Prostate gland (tissue), 2 donors: Measurements from ENCODE around the gene BTBD9. TPM values are rescaled to one million over a fixed set of nuclear protein-coding genes. Genes with fewer than 3 reads are reported as not detected.

Source experiments
- DNase-seq: peaks from one replicate; pipeline ENCODE4 v3.0.0-alpha.2; 2019; ENCODE audit warnings: low spot score
- H3K27ac ChIP-seq, 2 donors: fragments of 200-600 bp; sonication (generic); 2 replicates each; pipeline ENCODE4 v1.5.1; 2017 to 2019
- H3K27me3 ChIP-seq: fragments of 200-600 bp; sonication (generic); replicated peaks from 2 replicates; pipeline ENCODE4 v1.5.1; 2019; ENCODE audit not compliant: insufficient read depth
- H3K36me3 ChIP-seq, 2 donors: fragments of 200-600 bp; sonication (generic); 1 replicate in 1 of 2; 2 replicates in 1 of 2; pipeline versions ENCODE4 v1.5.1 to v1.8.1; 2017 to 2019
- H3K4me1 ChIP-seq: fragments of 200-600 bp; sonication (generic); replicated peaks from 2 replicates; pipeline ENCODE4 v1.5.1; 2019
- H3K4me3 ChIP-seq, 2 donors: fragments of 200-600 bp; sonication (generic); 2 replicates each; pipeline ENCODE4 v1.5.1; 2017 to 2019
- H3K9me3 ChIP-seq: fragments of 200-600 bp; sonication (generic); 2 replicates; pipeline ENCODE4 v1.5.1; 2017
- POLR2A ChIP-seq: fragments of 450-650 bp; IDR thresholded peaks from one replicate; pipeline ENCODE4 v1.6.1; 2016; ENCODE audit warnings: antibody characterized with exemption, mild to moderate bottlenecking
- POLR2AphosphoS5 ChIP-seq: sonication (generic); formaldehyde crosslinking; IDR thresholded peaks from one replicate; pipeline ENCODE4 v1.6.1; 2017; ENCODE audit warnings: antibody characterized with exemption
- WGBS: methylation state at CpG from one replicate; pipeline ENCODE4 v1.1.5; 2018; 5-methylcytosine and 5-hydroxymethylcytosine counted together
- intact Hi-C: fragments of 100-400 bp; cut with DNase I; formaldehyde crosslinking; loops from one replicate; pipeline ENCODE4 v1.14.2; 2022
- total RNA-seq, 2 donors: library from RNA; depleted of rRNA; stranded (reverse); fragments of >200 nt; gene quantifications; one replicate each; pipeline ENCODE4 v1.1.0, GENCODE V29; 2016
- TF ChIP-seq, protein P1 (sequence below), 4 experiments: fragments of 200-600 bp in 2 of 4; fragments of 450-650 bp in 2 of 4; sonication (generic) in 2 of 4; IDR thresholded peaks; 1 replicate in 3 of 4; 2 replicates in 1 of 4; pipeline ENCODE4 v1.5.1; 2016 to 2019; ENCODE audit warnings: antibody characterized with exemption in 4 of 4, mild to moderate bottlenecking in 2 of 4, moderate library complexity in 2 of 4

Gene BTBD9
- total RNA-seq, 2 donors from 2014 or later, result 11.2 to 17.4 TPM

DNA sequence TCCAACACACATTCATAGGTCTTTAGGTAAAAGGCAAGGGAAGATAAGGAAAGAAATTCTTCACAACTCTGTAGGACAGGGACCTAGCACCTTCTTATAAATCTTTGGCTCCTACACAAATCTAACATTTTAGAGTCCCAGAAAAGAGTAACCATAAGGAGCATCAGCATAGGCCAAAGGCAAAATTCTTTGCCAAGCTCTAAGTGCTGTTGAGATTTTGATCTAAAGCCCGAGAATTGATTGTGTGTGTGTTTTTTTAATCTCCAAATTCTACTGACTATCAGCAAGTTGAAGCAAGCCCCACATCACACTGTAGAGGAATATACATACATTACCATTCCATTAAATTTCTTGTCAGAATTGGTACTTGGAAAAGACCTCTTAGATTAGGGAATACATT lies 233.6 kb downstream of the BTBD9 start:
- intact Hi-C loops, result no loop called here
- 49% methylated on average over 1 of the region's 1 CpG for WGBS
- no peak for TF ChIP-seq POLR2AphosphoS5
- TF ChIP-seq, protein P1, sequence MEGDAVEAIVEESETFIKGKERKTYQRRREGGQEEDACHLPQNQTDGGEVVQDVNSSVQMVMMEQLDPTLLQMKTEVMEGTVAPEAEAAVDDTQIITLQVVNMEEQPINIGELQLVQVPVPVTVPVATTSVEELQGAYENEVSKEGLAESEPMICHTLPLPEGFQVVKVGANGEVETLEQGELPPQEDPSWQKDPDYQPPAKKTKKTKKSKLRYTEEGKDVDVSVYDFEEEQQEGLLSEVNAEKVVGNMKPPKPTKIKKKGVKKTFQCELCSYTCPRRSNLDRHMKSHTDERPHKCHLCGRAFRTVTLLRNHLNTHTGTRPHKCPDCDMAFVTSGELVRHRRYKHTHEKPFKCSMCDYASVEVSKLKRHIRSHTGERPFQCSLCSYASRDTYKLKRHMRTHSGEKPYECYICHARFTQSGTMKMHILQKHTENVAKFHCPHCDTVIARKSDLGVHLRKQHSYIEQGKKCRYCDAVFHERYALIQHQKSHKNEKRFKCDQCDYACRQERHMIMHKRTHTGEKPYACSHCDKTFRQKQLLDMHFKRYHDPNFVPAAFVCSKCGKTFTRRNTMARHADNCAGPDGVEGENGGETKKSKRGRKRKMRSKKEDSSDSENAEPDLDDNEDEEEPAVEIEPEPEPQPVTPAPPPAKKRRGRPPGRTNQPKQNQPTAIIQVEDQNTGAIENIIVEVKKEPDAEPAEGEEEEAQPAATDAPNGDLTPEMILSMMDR (IDR thresholded peaks at IDR 0.05), result no peak
- no peak for TF ChIP-seq POLR2A
- Histone ChIP-seq H3K27ac (no peak overlapping the region), H3K4me1 (no peaks in the 10 kb centered on the region), H3K36me3 (no peaks in the 10 kb centered on the region), H3K27me3 (no peaks in the 10 kb centered on the region), H3K9me3 (no peaks in the 10 kb centered on the region), H3K4me3 (no peak overlapping the region)
- DNase-seq, result no peak

DNA sequence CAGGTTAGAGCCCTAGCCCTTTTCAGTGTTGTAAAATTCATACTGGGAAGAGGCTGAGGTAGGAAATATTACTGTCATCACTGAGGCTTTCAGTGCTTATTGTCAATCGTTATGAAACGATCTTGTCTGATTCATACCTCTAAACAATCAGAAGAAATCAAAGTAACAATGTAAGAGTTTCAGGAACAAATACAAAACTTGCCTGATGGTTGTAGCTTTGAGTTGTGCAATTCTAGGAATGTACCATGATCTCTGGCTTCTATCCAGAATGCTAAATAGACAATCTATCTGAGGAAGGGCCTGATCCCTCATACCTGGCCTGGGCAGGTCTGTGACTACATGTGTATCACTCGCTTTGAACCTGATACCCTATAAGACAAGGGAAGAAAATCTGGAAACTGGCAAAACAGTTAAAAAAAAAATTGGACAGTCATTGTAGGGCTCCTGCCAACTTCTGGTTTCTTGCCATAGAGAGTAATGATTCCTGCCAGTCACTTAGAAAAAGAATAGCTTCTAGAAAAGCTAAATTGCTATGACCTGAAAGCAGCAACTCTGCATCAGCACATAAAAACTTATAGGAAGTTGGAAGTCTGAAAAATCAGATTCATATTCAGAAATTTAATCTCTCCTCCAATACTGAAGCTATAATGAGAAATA lies 234.7 kb downstream of the BTBD9 start:
- no peaks in the 10 kb centered on the region for H3K27me3 ChIP-seq
- no peaks in the 10 kb centered on the region for H3K4me1 ChIP-seq
- H3K36me3 ChIP-seq, result no peaks in the 10 kb centered on the region
- intact Hi-C loops, result no loop called here
- WGBS, result 32% methylated on average over 3 of the region's 3 CpGs
- TF ChIP-seq POLR2A (no peak), POLR2AphosphoS5 (peak; percentile 41)
- TF ChIP-seq, protein P1 (IDR thresholded peaks at IDR 0.05), result no peak
- no peak overlapping the region for H3K4me3 ChIP-seq
- H3K27ac ChIP-seq, result no peak overlapping the region
- no peaks in the 10 kb centered on the region for H3K9me3 ChIP-seq
- DNase-seq, result peak; percentile 16

DNA sequence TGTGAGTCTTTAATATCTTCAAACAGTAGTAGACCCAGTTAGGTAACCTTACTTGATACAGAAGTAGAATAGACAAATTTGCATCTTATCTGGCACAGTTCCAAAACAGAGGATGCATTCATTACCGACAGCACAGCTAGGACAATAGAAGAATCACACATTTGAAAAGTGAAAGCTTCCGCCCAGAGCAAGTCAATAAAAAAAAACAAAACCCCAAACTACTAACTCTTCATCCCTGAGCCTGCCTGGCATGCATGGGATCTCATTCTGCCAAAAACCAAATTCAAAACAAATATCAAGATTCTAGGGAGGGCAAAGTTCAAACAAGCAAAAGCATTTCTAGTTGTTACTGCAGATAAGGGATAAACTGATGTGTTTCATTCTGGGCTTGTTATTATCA lies 235.4 kb downstream of the BTBD9 start:
- Histone ChIP-seq H3K27ac (no peak overlapping the region), H3K36me3 (no peaks in the 10 kb centered on the region), H3K27me3 (no peaks in the 10 kb centered on the region), H3K4me1 (no peaks in the 10 kb centered on the region), H3K4me3 (no peak overlapping the region), H3K9me3 (no peaks in the 10 kb centered on the region)
- 23% methylated on average over 2 of the region's 2 CpGs for WGBS
- TF ChIP-seq POLR2AphosphoS5, result no peak
- no peak for DNase-seq
- intact Hi-C loops, result no loop called here

DNA sequence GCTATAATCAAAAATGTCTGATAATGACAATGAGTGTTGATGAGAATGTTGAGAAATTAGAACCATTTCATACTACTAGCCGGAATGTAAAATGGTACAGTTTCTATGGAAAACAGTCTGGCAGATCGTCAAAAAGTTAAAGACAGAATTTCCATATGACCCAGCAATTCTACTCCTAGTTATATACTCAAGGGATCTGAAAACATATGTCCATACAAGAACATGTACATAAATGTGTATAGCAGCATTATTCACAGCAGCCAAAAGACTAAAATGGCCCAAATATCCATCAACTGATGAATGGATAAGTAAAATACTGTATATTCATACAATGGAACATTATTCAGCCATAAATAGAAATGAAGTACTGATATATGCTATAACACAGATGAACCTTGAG lies 236.2 kb downstream of the BTBD9 start:
- Histone ChIP-seq H3K4me3 (no peak overlapping the region), H3K36me3 (no peaks in the 10 kb centered on the region), H3K27ac (no peak overlapping the region), H3K9me3 (no peaks in the 10 kb centered on the region), H3K27me3 (no peaks in the 10 kb centered on the region), H3K4me1 (no peaks in the 10 kb centered on the region)
- DNase-seq, result no peak
- TF ChIP-seq POLR2AphosphoS5 (no peak), POLR2A (no peak)
- TF ChIP-seq, protein P1 (IDR thresholded peaks at IDR 0.05), result no peak
- intact Hi-C loops, result no loop called here
- 89% methylated on average over 2 of the region's 2 CpGs for WGBS

DNA sequence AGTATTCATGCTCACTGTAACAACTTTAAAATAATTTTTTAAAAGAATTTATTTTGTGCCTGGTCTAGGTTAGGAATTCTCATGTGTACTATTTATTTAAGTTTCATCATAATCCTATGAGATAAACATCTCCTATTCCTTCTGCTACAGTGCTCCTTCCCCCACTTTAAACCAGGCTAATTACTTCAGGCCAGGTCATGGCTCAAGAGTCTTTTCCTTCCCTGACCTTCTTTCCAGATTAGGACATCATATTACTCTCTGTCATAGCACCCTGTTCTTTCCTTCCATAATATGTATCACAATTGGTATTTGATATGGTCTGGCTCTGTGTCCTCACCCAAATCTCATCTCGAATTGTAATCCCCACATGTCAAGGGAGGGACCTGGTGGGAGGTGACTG lies 239.0 kb downstream of the BTBD9 start:
- no peak overlapping the region for H3K27ac ChIP-seq
- DNase-seq, result no peak

More for the DNA sequence above, 239.0 kb downstream of the BTBD9 start:
- no peak overlapping the region for H3K4me3 ChIP-seq
- H3K9me3 ChIP-seq, result no peaks in the 10 kb centered on the region
- H3K36me3 ChIP-seq, result no peaks in the 10 kb centered on the region
- intact Hi-C loops, result no loop called here
- TF ChIP-seq POLR2AphosphoS5, result no peak
- TF ChIP-seq, protein P1 (IDR thresholded peaks at IDR 0.05), result no peak
- no peak for TF ChIP-seq POLR2A
- H3K4me1 ChIP-seq, result no peaks in the 10 kb centered on the region
- H3K27me3 ChIP-seq, result no peaks in the 10 kb centered on the region
- WGBS, result 89% methylated on average over 1 of the region's 1 CpG
